ENCODE measurements around the gene BGN.

DNA sequence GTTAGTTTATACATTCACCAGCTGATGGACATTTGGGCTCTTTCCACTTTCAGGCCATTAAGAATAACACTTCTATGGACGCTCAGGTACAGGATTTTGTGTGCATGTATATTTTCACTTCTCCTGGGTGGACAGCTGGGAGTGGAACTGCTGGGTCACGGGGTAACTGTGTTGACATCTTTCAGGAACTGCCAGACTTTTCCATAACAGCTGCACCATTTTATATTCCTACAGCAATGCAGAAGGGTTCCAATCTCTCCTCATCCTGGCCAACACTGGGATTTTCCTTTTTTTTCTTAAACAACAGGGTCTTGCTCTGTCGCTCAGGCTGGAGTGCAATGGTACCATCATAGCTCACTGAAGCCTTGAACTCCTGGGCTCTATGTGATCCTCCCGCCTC, 36.3 kb upstream of the BGN start:
- TF ChIP-seq EGR1 (IDR thresholded peaks at IDR 0.05; ENCODE audit: low read depth) (no peak), SRF (IDR thresholded peaks at IDR 0.05; ENCODE audit: low read depth) (no peak), EZH2 (IDR thresholded peaks at IDR 0.05) (no peak), EZH2phosphoT487 (IDR thresholded peaks at IDR 0.05; ENCODE audit: borderline replicate concordance) (no peak), CEBPB (IDR thresholded peaks at IDR 0.05; ENCODE audit: low read depth) (no peak), POLR2AphosphoS5 (IDR thresholded peaks at IDR 0.05; ENCODE audit: low read depth, low read length) (no peak), SIN3A (IDR thresholded peaks at IDR 0.05; ENCODE audit: low read depth) (no peak), ELF1 (IDR thresholded peaks at IDR 0.05; ENCODE audit: borderline replicate concordance, low read depth) (no peak), ZFX (IDR thresholded peaks at IDR 0.05) (no peak), RAD21 (IDR thresholded peaks at IDR 0.05; ENCODE audit: low read depth) (no peak), ZNF274 (IDR thresholded peaks at IDR 0.05; ENCODE audit: low read depth, low read length) (no peak), POLR2A (IDR thresholded peaks at IDR 0.05; ENCODE audit: borderline replicate concordance, extremely low read depth, insufficient read depth, insufficient read length) (no peak)
- TF ChIP-seq, protein P1, sequence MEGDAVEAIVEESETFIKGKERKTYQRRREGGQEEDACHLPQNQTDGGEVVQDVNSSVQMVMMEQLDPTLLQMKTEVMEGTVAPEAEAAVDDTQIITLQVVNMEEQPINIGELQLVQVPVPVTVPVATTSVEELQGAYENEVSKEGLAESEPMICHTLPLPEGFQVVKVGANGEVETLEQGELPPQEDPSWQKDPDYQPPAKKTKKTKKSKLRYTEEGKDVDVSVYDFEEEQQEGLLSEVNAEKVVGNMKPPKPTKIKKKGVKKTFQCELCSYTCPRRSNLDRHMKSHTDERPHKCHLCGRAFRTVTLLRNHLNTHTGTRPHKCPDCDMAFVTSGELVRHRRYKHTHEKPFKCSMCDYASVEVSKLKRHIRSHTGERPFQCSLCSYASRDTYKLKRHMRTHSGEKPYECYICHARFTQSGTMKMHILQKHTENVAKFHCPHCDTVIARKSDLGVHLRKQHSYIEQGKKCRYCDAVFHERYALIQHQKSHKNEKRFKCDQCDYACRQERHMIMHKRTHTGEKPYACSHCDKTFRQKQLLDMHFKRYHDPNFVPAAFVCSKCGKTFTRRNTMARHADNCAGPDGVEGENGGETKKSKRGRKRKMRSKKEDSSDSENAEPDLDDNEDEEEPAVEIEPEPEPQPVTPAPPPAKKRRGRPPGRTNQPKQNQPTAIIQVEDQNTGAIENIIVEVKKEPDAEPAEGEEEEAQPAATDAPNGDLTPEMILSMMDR (IDR thresholded peaks at IDR 0.05 in 2 of 3, conservative IDR thresholded peaks at IDR 0.05 in 1 of 3; ENCODE audit: borderline replicate concordance in 1 of 3, insufficient read depth in 1 of 3, low read depth in 2 of 3, low read length in 2 of 3): no peak
- TF ChIP-seq, protein P2, sequence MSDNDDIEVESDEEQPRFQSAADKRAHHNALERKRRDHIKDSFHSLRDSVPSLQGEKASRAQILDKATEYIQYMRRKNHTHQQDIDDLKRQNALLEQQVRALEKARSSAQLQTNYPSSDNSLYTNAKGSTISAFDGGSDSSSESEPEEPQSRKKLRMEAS (IDR thresholded peaks at IDR 0.05): no peak

Data from HCT116 (cell line).